Gastrocnemius medialis (tissue), 4 donors: Measurements from ENCODE around the gene SLC43A2. TPM values are rescaled to one million over a fixed set of nuclear protein-coding genes. Genes with fewer than 3 reads are reported as not detected.

Source experiments
- ATAC-seq, 2 donors: fragments of 150-250 bp; one replicate each; pipeline ENCODE4 v1.9.1; 2016
- DNase-seq, 2 donors: peaks; one replicate each; pipeline ENCODE4 v3.0.0-alpha.2; 2019
- H3K27ac ChIP-seq, 4 donors: fragments of 200-600 bp; sonication (generic); 1 replicate in 1 of 4; 2 replicates in 3 of 4; pipeline ENCODE4 v1.5.1; 2016 to 2018; ENCODE audit warnings: mild to moderate bottlenecking in 2 of 4, moderate library complexity in 1 of 4
- H3K27me3 ChIP-seq, 3 donors: fragments of 200-600 bp; sonication (generic) in 2 of 3; 1 replicate in 1 of 3; 2 replicates in 2 of 3; pipeline versions ENCODE4 v1.5.1 to v1.6.0; 2016 to 2019; ENCODE audit warnings: mild to moderate bottlenecking in 1 of 3, moderate library complexity in 1 of 3
- H3K36me3 ChIP-seq, 2 donors: fragments of 200-600 bp; sonication (generic) in 1 of 2; one replicate each; pipeline ENCODE4 v1.5.1; 2017 to 2018
- H3K4me1 ChIP-seq, 2 donors: fragments of 200-600 bp; sonication (generic) in 1 of 2; one replicate each; pipeline ENCODE4 v1.5.1; 2016 to 2017; ENCODE audit warnings: mild to moderate bottlenecking in 2 of 2
- H3K4me3 ChIP-seq, 4 donors: fragments of 200-600 bp; sonication (generic) in 3 of 4; 1 replicate in 1 of 4; 2 replicates in 3 of 4; pipeline ENCODE4 v1.5.1; 2016 to 2019; ENCODE audit warnings: mild to moderate bottlenecking in 2 of 4
- H3K9me3 ChIP-seq, 3 donors: fragments of 200-600 bp; sonication (generic) in 2 of 3; 1 replicate in 1 of 3; 2 replicates in 2 of 3; pipeline ENCODE4 v1.5.1; 2016 to 2019
- POLR2A ChIP-seq, 2 donors: fragments of 450-650 bp; IDR thresholded peaks; one replicate each; pipeline ENCODE4 v1.6.1; 2017; ENCODE audit warnings: antibody characterized with exemption in 2 of 2, mild to moderate bottlenecking in 2 of 2, moderate library complexity in 2 of 2
- in situ Hi-C, 4 donors: fragments of 200-750 bp; cut with MboI; loops; one replicate each; pipeline versions ENCODE4 v1.15.0 to v1.8.0; 2017; ENCODE audit warnings: low sequenced_read_pairs in 4 of 4
- intact Hi-C: fragments of 100-400 bp; cut with DNase I; formaldehyde crosslinking; loops from one replicate; pipeline ENCODE4 v1.15.1; 2023; ENCODE audit warnings: low total_unique reads
- total RNA-seq, 4 donors: library from RNA; depleted of rRNA; stranded (reverse); fragments of >200 nt; gene quantifications; one replicate each; pipeline versions ENCODE4 v1.1.0 to v1.2.3, GENCODE V29; 2016
- TF ChIP-seq, protein P1 (sequence below), 5 experiments: fragments of 450-650 bp in 3 of 5; fragments of 200-600 bp in 2 of 5; sonication (generic) in 2 of 5; IDR thresholded peaks in 4 of 5; conservative IDR thresholded peaks in 1 of 5; 1 replicate in 4 of 5; 2 replicates in 1 of 5; pipeline ENCODE4 v1.5.1; 2016 to 2019; ENCODE audit warnings: antibody characterized with exemption in 5 of 5, mild to moderate bottlenecking in 3 of 5, moderate library complexity in 3 of 5

The SLC43A2 gene
- total RNA-seq, 4 donors from 2014 or later, result 26.9 to 96.9 (median 55.2) TPM

- in situ Hi-C loops (loop anchor here in 2 of 4 donors (25.0 kb wide), 2 partner anchors 160 to 260 kb away; partner anchors contain the start of gene BHLHA9 (in 1 of the 2)), intact Hi-C loops (no loop called here)
- no peak overlapping the region for H3K27ac ChIP-seq
- H3K36me3 ChIP-seq, result peaks cover 0 to 5% of the 10 kb centered on the region in 2 donors
- H3K27me3 ChIP-seq, result no peaks in the 10 kb centered on the region
- DNase-seq (no peak), ATAC-seq (no peak)
- no peaks in the 10 kb centered on the region for H3K9me3 ChIP-seq
- peaks cover 31 to 33% of the 10 kb centered on the region in 2 donors for H3K4me1 ChIP-seq
- no peak overlapping the region for H3K4me3 ChIP-seq
- TF ChIP-seq, protein P1, sequence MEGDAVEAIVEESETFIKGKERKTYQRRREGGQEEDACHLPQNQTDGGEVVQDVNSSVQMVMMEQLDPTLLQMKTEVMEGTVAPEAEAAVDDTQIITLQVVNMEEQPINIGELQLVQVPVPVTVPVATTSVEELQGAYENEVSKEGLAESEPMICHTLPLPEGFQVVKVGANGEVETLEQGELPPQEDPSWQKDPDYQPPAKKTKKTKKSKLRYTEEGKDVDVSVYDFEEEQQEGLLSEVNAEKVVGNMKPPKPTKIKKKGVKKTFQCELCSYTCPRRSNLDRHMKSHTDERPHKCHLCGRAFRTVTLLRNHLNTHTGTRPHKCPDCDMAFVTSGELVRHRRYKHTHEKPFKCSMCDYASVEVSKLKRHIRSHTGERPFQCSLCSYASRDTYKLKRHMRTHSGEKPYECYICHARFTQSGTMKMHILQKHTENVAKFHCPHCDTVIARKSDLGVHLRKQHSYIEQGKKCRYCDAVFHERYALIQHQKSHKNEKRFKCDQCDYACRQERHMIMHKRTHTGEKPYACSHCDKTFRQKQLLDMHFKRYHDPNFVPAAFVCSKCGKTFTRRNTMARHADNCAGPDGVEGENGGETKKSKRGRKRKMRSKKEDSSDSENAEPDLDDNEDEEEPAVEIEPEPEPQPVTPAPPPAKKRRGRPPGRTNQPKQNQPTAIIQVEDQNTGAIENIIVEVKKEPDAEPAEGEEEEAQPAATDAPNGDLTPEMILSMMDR (IDR thresholded peaks at IDR 0.05 in 4 of 5, conservative IDR thresholded peaks at IDR 0.05 in 1 of 5), result no peak
- TF ChIP-seq POLR2A (IDR thresholded peaks at IDR 0.05), result no peak
These were observed 106.0 kb downstream of the SLC43A2 start for GRCh38 chr17:1522626-1523025.

GRCh38 chr17:1521086-1521640 is 107.5 kb downstream of the SLC43A2 start:
- no peak for TF ChIP-seq POLR2A (IDR thresholded peaks at IDR 0.05)
- TF ChIP-seq, protein P1 (IDR thresholded peaks at IDR 0.05 in 4 of 5, conservative IDR thresholded peaks at IDR 0.05 in 1 of 5), result peak in 1 of 5 experiments; percentile 11
- DNase-seq (peak in 1 of 2 donors; percentile 64), ATAC-seq (peak in 1 of 2 donors; percentile 51)
- peaks cover 0 to 5% of the 10 kb centered on the region in 2 donors for H3K36me3 ChIP-seq
- H3K4me1 ChIP-seq, result peaks cover 34% of the 10 kb centered on the region in 2 donors
- in situ Hi-C loops, result loop anchor here in 2 of 4 donors (25.0 kb wide), 2 partner anchors 159 to 259 kb away; partner anchors contain the start of gene BHLHA9 (in 1 of the 2)
- intact Hi-C loops, result no loop called here
- H3K27ac ChIP-seq, result peak overlapping the region; percentile 68 to 82 (median 78)
- H3K4me3 ChIP-seq, result no peak overlapping the region
- H3K9me3 ChIP-seq, result no peaks in the 10 kb centered on the region
- no peaks in the 10 kb centered on the region for H3K27me3 ChIP-seq

- Histone ChIP-seq H3K27ac (no peak overlapping the region), H3K9me3 (no peaks in the 10 kb centered on the region), H3K36me3 (peaks cover 0 to 5% of the 10 kb centered on the region in 2 donors), H3K4me3 (no peak overlapping the region), H3K27me3 (no peaks in the 10 kb centered on the region), H3K4me1 (peaks cover 38 to 41% of the 10 kb centered on the region in 2 donors)
- intact Hi-C loops, result loop anchor here (5.0 kb wide), 2 partner anchors 43 to 252 kb away; partner anchors contain the start of gene PITPNA
- in situ Hi-C loops, result loop anchor here (5.0 to 25.0 kb wide), 7 partner anchors 65 to 257 kb away; partner anchors contain the start of genes BHLHA9 (in 3 of the 4), TRARG1 (in 2 of the 4) and CRK (in 1 of the 4)
- TF ChIP-seq, protein P1 (IDR thresholded peaks at IDR 0.05 in 4 of 5, conservative IDR thresholded peaks at IDR 0.05 in 1 of 5), result no peak
- TF ChIP-seq POLR2A (IDR thresholded peaks at IDR 0.05), result no peak
- DNase-seq, result no peak
- no peak for ATAC-seq
These were observed 109.0 kb downstream of the SLC43A2 start for GRCh38 chr17:1519678-1520077.

Other genes with a start within 250 kb of the SLC43A2 start
- gene YWHAE, start 228.6 kb downstream of the SLC43A2 start, total RNA-seq, result 1,000 to 10,000 TPM in 3 of 4 donors, 100 to 1,000 TPM in 1; 915 to 1,814 (median 1,174) TPM
- gene CRK, start 172.6 kb downstream of the SLC43A2 start, total RNA-seq, result 10 to 100 TPM; 48.6 to 64.6 (median 56.7) TPM
- gene MYO1C, start 136.1 kb downstream of the SLC43A2 start, total RNA-seq, result 10 to 100 TPM; 24.8 to 76.6 (median 58.6) TPM
- 100 to 1,000 TPM; 102 to 196 (median 114) TPM for gene INPP5K, start 112.2 kb downstream of the SLC43A2 start, total RNA-seq
- 10 to 100 TPM in 3 of 4 donors, 1 to 10 TPM in 1; 9.4 to 24.3 (median 19.6) TPM for gene PITPNA, start 66.0 kb downstream of the SLC43A2 start, total RNA-seq
- 10 to 100 TPM in 1 of 4 donors, 1 to 10 TPM in 3; 4.1 to 15.1 (median 5.7) TPM for gene SCARF1, start 16.9 kb upstream of the SLC43A2 start, total RNA-seq
- gene RILP, start 21.0 kb upstream of the SLC43A2 start, total RNA-seq, result 10 to 100 TPM; 45.5 to 94.7 (median 58.9) TPM
- 100 to 1,000 TPM; 127 to 261 (median 195) TPM for gene PRPF8, start 56.0 kb upstream of the SLC43A2 start, total RNA-seq
- gene TLCD2, start 81.5 kb upstream of the SLC43A2 start, total RNA-seq, result under 1 TPM; 0.66 to 0.95 (median 0.85) TPM
- 10 to 100 TPM; 22.3 to 61.1 (median 42.7) TPM for gene WDR81, start 95.9 kb upstream of the SLC43A2 start, total RNA-seq
- 1 to 10 TPM in 3 of 4 donors, under 1 TPM in 1; 0.85 to 6.4 (median 4.3) TPM for gene SERPINF2, start 114.0 kb upstream of the SLC43A2 start, total RNA-seq
- 100 to 1,000 TPM; 554 to 698 (median 631) TPM for gene SERPINF1, start 133.2 kb upstream of the SLC43A2 start, total RNA-seq
- 10 to 100 TPM; 15.1 to 18.1 (median 16.7) TPM for gene SMYD4, start 201.1 kb upstream of the SLC43A2 start, total RNA-seq
- gene RPA1, start 201.2 kb upstream of the SLC43A2 start, total RNA-seq, result 10 to 100 TPM; 26.5 to 46.8 (median 34.9) TPM